Measurements from ENCODE around the gene TMEM87B. TPM values are rescaled to one million over a fixed set of nuclear protein-coding genes. Genes with fewer than 3 reads are reported as not detected.

TMEM87B gene
- total and polyA plus RNA-seq, 5 donors: 4.4 to 10.8 (median 9.6) TPM

DNA sequence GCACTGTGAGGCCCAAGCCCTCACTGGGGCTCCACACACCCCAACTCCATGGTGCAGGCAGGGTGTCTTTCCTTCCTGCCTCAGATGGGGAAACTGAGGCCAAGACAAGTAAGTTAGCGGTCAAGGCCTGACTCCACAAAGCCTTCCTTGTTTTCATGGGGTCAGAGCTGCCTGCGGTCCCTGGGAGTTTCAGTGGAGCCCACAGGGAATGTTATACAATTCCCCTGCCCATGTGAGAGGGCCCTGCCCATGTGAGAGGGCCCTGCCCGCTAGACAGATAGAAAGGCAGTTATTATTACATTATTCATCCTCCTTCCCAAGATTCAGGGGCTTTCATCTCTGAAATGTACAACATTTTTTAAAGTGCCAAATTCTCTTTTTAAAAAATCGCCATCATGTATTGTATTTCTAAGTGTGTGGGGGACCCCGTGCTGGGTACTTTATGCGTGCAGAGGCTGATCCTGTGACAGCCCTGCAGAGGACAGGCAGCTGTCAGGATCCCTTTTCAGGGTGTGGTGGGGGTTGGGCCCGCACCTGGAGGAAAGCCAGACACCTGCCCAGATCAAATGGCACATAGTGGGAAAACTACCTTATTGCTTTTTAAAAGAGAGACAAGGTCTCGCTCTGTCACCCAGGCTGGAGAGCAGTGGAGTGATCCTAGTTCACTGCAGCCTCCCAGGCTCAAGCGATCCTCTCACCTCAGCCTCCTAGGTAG, 106.5 kb downstream of the TMEM87B start:
- intact Hi-C loops (cut with DNase I): no loop called here
- no peaks in the 10 kb centered on the region for H3K27me3 ChIP-seq (ENCODE audit: control insufficient read depth, insufficient read depth)
- 93% methylated on average over 9 of the region's 9 CpGs for WGBS
- no peak for ATAC-seq
- no peaks in the 10 kb centered on the region for H3K9me3 ChIP-seq (ENCODE audit: control insufficient read depth, low read length)
- H3K4me1 ChIP-seq (ENCODE audit: control insufficient read depth, insufficient read depth, low read length): no peaks in the 10 kb centered on the region
- no peak overlapping the region for H3K4me3 ChIP-seq (ENCODE audit: low read length)
- H3K27ac ChIP-seq (ENCODE audit: low read length): no peak overlapping the region
- no peak for DNase-seq

DNA sequence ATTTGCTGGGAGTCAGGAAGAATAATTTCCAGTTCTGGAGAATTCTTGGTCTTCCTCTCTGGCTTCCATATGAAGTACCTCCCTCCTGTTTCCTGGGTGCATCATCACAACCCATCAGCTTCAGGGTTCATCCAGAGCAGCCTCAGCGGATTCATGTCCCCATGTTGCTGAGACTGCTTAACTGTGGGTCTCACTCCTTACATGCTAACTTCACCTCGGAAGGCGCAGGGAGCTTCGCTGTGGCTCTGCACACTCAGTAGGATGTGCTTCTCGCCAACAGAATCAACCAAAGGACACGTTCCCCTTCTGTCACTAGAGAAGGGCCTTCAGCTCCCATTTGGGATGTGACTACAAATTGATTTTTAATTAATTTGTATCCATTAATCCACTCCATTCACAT, 107.3 kb downstream of the TMEM87B start:
- intact Hi-C loops (cut with DNase I): no loop called here
- 96% methylated on average over 6 of the region's 6 CpGs for whole genome bisulfite sequencing
- peak in 1 of 3 donors; percentile 28 for DNase-seq
- Histone ChIP-seq H3K9me3 (ENCODE audit: control insufficient read depth, low read length) (no peaks in the 10 kb centered on the region), H3K27me3 (ENCODE audit: control insufficient read depth, insufficient read depth) (no peaks in the 10 kb centered on the region), H3K27ac (ENCODE audit: low read length) (no peak overlapping the region), H3K4me1 (ENCODE audit: control insufficient read depth, insufficient read depth, low read length) (no peaks in the 10 kb centered on the region), H3K4me3 (ENCODE audit: low read length) (no peak overlapping the region)
- no peak for ATAC-seq

DNA sequence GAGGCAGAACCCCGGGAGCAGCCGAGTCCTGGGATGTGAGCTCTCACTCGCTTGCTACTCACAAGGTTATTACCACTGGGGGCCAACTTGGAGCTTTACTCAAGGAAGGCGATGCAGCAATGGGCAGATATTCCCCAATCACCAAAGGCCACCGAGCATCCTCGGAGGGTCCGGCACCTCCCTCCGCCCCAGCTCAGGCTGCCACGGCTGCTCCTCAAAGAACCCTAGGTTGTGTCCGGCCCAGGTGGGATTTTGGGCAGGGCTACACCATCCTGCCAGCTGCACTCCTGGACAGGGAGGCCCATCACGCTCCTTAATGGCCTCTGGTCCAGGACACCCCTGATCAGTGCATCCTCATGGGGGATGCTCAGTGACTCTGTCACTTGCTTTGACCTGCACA, 107.9 kb downstream of the TMEM87B start:
- 93% methylated on average over 11 of the region's 11 CpGs for WGBS
- intact Hi-C loops (cut with DNase I): no loop called here
- ATAC-seq (no peak), DNase-seq (peak in 2 of 3 donors; percentile 13 to 24)
- Histone ChIP-seq H3K4me3 (ENCODE audit: low read length) (no peak overlapping the region), H3K4me1 (ENCODE audit: control insufficient read depth, insufficient read depth, low read length) (no peaks in the 10 kb centered on the region), H3K27ac (ENCODE audit: low read length) (no peak overlapping the region), H3K27me3 (ENCODE audit: control insufficient read depth, insufficient read depth) (no peaks in the 10 kb centered on the region), H3K9me3 (ENCODE audit: control insufficient read depth, low read length) (no peaks in the 10 kb centered on the region)

DNA sequence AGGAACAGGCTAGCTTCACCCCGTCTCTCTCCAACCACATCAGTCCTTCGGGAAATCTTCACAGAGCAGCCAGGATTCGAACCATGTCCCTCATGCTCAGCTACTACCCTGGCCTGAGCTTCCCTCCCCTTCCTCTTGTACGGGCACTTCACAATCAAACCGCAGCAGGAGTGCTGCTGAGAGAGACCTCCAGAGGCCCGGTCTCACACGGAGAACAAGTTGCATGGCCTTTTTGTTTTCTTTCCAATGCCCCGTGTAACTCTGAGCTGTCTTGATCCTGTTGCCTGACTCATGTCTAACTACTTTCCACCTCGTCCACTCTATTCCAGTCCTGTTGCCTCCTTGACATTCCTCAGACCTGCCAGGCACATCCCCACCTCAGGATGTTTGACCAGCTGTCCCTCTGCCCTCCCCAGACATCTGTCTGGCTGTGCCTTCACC, 108.5 kb downstream of the TMEM87B start:
- DNase-seq: no peak
- intact Hi-C loops (cut with DNase I): no loop called here
- H3K27me3 ChIP-seq (ENCODE audit: control insufficient read depth, insufficient read depth): no peaks in the 10 kb centered on the region
- H3K4me1 ChIP-seq (ENCODE audit: control insufficient read depth, insufficient read depth, low read length): no peaks in the 10 kb centered on the region
- no peak overlapping the region for H3K27ac ChIP-seq (ENCODE audit: low read length)
- 74% methylated on average over 9 of the region's 9 CpGs for WGBS
- no peaks in the 10 kb centered on the region for H3K9me3 ChIP-seq (ENCODE audit: control insufficient read depth, low read length)
- ATAC-seq: no peak
- H3K4me3 ChIP-seq (ENCODE audit: low read length): no peak overlapping the region

DNA sequence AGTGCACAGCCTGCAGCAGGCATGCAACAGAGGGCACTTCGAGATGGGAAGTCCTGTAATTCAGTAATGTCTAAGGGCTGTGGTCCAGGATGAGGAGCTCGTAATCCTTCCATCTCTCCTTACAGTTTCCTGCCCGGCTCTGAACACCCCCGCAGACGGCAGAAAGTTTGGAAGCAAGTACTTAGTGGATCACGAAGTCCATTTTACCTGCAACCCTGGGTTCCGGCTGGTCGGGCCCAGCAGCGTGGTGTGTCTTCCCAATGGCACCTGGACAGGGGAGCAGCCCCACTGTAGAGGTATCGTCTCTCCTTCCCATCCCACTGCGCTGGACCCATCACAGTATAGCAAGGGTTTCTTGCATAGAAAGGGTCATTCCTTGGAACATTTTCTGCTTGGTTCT, 109.8 kb downstream of the TMEM87B start:
- WGBS: 93% methylated on average over 11 of the region's 11 CpGs
- Histone ChIP-seq H3K4me3 (ENCODE audit: low read length) (no peak overlapping the region), H3K9me3 (ENCODE audit: control insufficient read depth, low read length) (no peaks in the 10 kb centered on the region), H3K27ac (ENCODE audit: low read length) (no peak overlapping the region), H3K27me3 (ENCODE audit: control insufficient read depth, insufficient read depth) (no peaks in the 10 kb centered on the region), H3K4me1 (ENCODE audit: control insufficient read depth, insufficient read depth, low read length) (no peaks in the 10 kb centered on the region)
- no peak for ATAC-seq
- DNase-seq: peak in 1 of 3 donors; percentile 21
- intact Hi-C loops (cut with DNase I): no loop called here

DNA sequence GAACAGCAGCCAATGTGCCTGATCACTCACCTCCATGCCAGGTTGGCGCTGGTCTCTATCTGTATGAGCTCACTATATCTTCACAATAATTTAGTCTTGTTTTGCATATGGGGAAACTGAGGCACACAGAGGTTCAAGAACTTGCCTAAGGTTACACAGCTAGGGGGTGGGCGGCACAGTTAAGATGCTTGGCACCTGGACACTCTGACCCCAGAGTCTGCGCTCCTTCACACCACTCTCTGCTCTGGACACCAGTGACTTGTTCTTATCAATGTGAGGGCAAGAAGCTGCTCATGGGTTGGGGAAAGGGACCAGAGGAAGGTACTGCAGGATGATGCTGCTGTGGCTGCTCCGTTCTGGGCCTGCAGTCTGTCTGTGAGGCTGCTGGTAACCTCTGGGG, 110.2 kb downstream of the TMEM87B start:
- WGBS: 93% methylated on average over 4 of the region's 4 CpGs
- Histone ChIP-seq H3K27me3 (ENCODE audit: control insufficient read depth, insufficient read depth) (no peaks in the 10 kb centered on the region), H3K27ac (ENCODE audit: low read length) (no peak overlapping the region), H3K9me3 (ENCODE audit: control insufficient read depth, low read length) (no peaks in the 10 kb centered on the region), H3K4me1 (ENCODE audit: control insufficient read depth, insufficient read depth, low read length) (no peaks in the 10 kb centered on the region), H3K4me3 (ENCODE audit: low read length) (no peak overlapping the region)
- DNase-seq (peak in 1 of 3 donors; percentile 22), ATAC-seq (no peak)
- intact Hi-C loops (cut with DNase I): no loop called here

DNA sequence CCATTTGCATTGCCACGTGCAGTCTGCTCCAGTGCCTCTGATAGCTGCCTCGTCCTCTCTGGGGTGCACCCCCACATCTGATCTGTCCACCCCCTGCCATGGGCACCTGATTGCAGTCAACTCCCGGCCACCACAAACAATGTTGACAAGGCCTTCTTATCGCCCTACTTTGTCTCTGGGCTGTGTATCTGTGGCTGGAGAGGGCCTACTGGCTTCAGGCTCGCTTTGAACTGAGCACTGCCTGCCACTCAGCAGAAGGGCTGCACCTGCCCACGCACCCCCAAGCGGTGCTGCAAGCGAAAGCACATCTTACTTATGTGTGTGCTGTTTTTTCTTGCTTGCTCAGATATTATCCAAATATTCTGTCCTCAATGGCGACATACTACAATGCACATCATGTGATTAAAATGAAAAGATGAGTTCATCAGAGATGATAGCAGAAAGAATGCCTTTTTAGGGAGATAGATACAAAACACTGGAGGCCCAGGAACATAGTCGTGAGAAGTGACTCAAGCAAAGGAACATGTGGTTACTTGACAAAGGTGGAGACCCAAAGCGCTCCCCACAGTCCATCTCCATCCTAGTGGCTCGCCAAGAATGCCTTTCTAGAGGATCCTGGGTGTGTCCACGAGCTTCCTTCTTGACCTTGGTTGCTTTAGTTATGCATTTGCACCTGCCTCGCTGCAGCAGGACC, 111.9 kb downstream of the TMEM87B start:
- 81% methylated on average over 14 of the region's 14 CpGs for WGBS
- ATAC-seq (no peak), DNase-seq (peak in 1 of 3 donors; percentile 32)
- no peaks in the 10 kb centered on the region for H3K9me3 ChIP-seq (ENCODE audit: control insufficient read depth, low read length)
- no peak overlapping the region for H3K27ac ChIP-seq (ENCODE audit: low read length)
- intact Hi-C loops (cut with DNase I): no loop called here
- H3K4me1 ChIP-seq (ENCODE audit: control insufficient read depth, insufficient read depth, low read length): no peaks in the 10 kb centered on the region
- H3K27me3 ChIP-seq (ENCODE audit: control insufficient read depth, insufficient read depth): no peaks in the 10 kb centered on the region
- no peak overlapping the region for H3K4me3 ChIP-seq (ENCODE audit: low read length)

DNA sequence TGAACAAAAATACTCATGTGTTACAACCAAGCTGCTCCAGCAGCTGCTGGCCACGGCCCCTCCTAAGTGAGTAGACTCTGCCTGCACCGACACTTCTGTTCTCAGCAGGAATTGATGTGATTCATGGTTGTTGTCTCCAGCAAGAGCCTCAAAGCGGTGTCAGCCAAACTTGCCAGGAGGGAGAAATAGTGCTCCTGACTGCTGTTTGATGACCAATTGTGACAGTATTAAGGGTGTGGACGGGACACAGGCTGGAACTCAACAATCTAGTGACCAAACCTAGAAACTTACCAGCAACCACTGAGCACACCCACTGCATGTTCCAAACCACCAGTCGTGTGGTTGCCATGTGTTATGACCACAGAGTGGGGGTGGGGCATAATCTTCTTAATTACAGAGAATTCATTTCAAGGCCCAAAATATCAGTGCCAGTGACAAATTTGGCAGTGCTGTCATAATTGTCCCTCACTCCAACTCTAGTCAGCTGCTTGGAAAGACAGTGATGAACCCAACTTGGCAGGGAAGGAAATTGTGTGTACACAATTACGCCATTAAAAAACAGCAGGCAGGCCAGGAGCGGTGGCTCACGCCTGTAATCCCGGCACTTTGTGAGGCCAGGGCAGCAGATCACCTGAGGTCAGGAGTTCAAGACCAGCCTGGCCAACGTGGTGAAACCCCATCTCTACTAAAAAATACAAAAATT, 113.5 kb downstream of the TMEM87B start:
- Histone ChIP-seq H3K4me3 (ENCODE audit: low read length) (no peak overlapping the region), H3K27me3 (ENCODE audit: control insufficient read depth, insufficient read depth) (no peaks in the 10 kb centered on the region), H3K27ac (ENCODE audit: low read length) (no peak overlapping the region), H3K4me1 (ENCODE audit: control insufficient read depth, insufficient read depth, low read length) (no peaks in the 10 kb centered on the region), H3K9me3 (ENCODE audit: control insufficient read depth, low read length) (no peaks in the 10 kb centered on the region)
- DNase-seq (no peak), ATAC-seq (no peak)
- WGBS: 84% methylated on average over 10 of the region's 10 CpGs
- intact Hi-C loops (cut with DNase I): no loop called here

Other genes starting within 250 kb of the TMEM87B start
- 10 to 100 TPM; 17.1 to 20.7 (median 19.5) TPM for gene ANAPC1, start 171.1 kb upstream of the TMEM87B start, total RNA-seq
- 5.2 TPM for gene ANAPC1, start 171.1 kb upstream of the TMEM87B start, polyA plus RNA-seq
- gene MERTK, start 156.7 kb upstream of the TMEM87B start, total RNA-seq: 10 to 100 TPM in 2 of 4 donors, 1 to 10 TPM in 2; 7.3 to 11.4 (median 10.0) TPM
- gene MERTK, start 156.7 kb upstream of the TMEM87B start, polyA plus RNA-seq: 3.8 TPM
- 1 to 10 TPM; 1.5 to 1.9 (median 1.7) TPM for gene FBLN7, start 83.1 kb downstream of the TMEM87B start, total RNA-seq
- 1.3 TPM for gene FBLN7, start 83.1 kb downstream of the TMEM87B start, polyA plus RNA-seq
- gene ZC3H8, start 199.8 kb downstream of the TMEM87B start, total RNA-seq: 10 to 100 TPM in 3 of 4 donors, 1 to 10 TPM in 1; 6.0 to 17.2 (median 12.1) TPM
- gene ZC3H8, start 199.8 kb downstream of the TMEM87B start, polyA plus RNA-seq: 6.9 TPM
- gene ZC3H6, start 220.3 kb downstream of the TMEM87B start, total RNA-seq: 10 to 100 TPM; 19.9 to 30.4 (median 23.9) TPM
- gene ZC3H6, start 220.3 kb downstream of the TMEM87B start, polyA plus RNA-seq: 4.2 TPM